Testis (tissue), 3 donors: ENCODE data around the gene GCG. TPM values are rescaled to one million over a fixed set of nuclear protein-coding genes. Genes with fewer than 3 reads are reported as not detected.

Experiments
- DNase-seq: peaks from one replicate; pipeline ENCODE4 v3.0.0-alpha.2; 2019
- H3K27ac ChIP-seq, 2 donors: fragments of 200-600 bp; sonication (generic); one replicate each; pipeline ENCODE4 v1.5.1; 2019
- H3K27me3 ChIP-seq: fragments of 200-600 bp; sonication (generic); one replicate; pipeline ENCODE4 v1.5.1; 2019
- H3K36me3 ChIP-seq: fragments of 200-600 bp; sonication (generic); one replicate; pipeline ENCODE4 v1.5.1; 2017; ENCODE audit warnings: low read depth; ENCODE audit errors: missing control alignments
- H3K4me1 ChIP-seq: fragments of 200-600 bp; sonication (generic); one replicate; pipeline ENCODE4 v1.5.1; 2019
- H3K4me3 ChIP-seq, 2 donors: fragments of 200-600 bp; sonication (generic); one replicate each; pipeline ENCODE4 v1.5.1; 2017 to 2019
- H3K9me3 ChIP-seq: fragments of 200-600 bp; sonication (generic); one replicate; pipeline ENCODE4 v1.5.1; 2017
- POLR2A ChIP-seq: fragments of 450-650 bp; IDR thresholded peaks from one replicate; pipeline ENCODE4 v1.6.1; 2017; ENCODE audit warnings: antibody characterized with exemption, mild to moderate bottlenecking, moderate library complexity
- WGBS, 2 donors: methylation state at CpG; one replicate each; pipeline ENCODE4 v1.1.5; 2018; 5-methylcytosine and 5-hydroxymethylcytosine counted together
- intact Hi-C: fragments of 100-400 bp; cut with DNase I; formaldehyde crosslinking; loops from one replicate; pipeline ENCODE4 v1.15.1; 2023; ENCODE audit warnings: low total_unique reads
- polyA plus RNA-seq: library from polyadenylated mRNA; stranded (reverse); fragments of 350-450 nt; fragmentation: Illumina TruSeq; extraction: RNeasy Lipid Tissue Mini Kit (QIAGEN cat#74804); gene quantifications from one replicate; pipeline ENCODE4 v1.2.3, GENCODE V29; 2014; ENCODE audit warnings: low read depth, low replicate concordance; ENCODE audit not compliant: insufficient read depth
- total RNA-seq, 2 donors: library from RNA; depleted of rRNA; stranded (reverse); fragments of >200 nt; gene quantifications; one replicate each; pipeline ENCODE4 v1.2.3, GENCODE V29; 2016
- TF ChIP-seq, protein P1 (sequence below), 3 experiments: fragments of 450-650 bp in 2 of 3; fragments of 200-600 bp in 1 of 3; sonication (generic) in 1 of 3; IDR thresholded peaks; one replicate each; pipeline ENCODE4 v1.5.1; 2016 to 2019; ENCODE audit warnings: antibody characterized with exemption in 3 of 3, mild to moderate bottlenecking in 2 of 3, moderate library complexity in 1 of 3

GCG gene
- total and polyA plus RNA-seq, 3 donors from 2014 or later: not detected

DNA sequence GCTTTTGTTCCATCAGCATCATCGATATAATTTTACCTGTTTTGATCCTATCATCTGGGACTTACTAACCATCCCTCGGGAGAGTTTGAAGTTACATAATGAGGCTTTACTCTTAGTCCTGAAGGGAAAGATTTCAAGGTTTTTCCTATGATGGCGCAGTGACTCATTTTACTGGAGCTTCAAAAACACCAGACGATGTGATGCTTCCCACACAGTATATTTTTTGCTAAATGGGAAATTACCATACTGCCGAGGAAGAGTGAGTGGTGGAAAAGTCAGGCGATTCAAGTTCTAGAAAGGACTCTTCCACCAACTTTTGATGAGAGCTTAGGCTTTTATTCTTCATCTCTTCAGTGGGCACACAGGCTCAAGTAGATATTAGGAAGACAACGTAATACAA lies 44.6 kb upstream of the GCG start:
- 92% methylated on average over 7 of the region's 7 CpGs for WGBS, 2 donors
- Histone ChIP-seq H3K36me3 (no peaks in the 10 kb centered on the region), H3K4me3 (no peak overlapping the region), H3K27me3 (no peaks in the 10 kb centered on the region), H3K27ac (no peak overlapping the region), H3K4me1 (no peaks in the 10 kb centered on the region), H3K9me3 (no peaks in the 10 kb centered on the region)
- intact Hi-C loops: no loop called here
- no peak for TF ChIP-seq POLR2A
- TF ChIP-seq, protein P1, sequence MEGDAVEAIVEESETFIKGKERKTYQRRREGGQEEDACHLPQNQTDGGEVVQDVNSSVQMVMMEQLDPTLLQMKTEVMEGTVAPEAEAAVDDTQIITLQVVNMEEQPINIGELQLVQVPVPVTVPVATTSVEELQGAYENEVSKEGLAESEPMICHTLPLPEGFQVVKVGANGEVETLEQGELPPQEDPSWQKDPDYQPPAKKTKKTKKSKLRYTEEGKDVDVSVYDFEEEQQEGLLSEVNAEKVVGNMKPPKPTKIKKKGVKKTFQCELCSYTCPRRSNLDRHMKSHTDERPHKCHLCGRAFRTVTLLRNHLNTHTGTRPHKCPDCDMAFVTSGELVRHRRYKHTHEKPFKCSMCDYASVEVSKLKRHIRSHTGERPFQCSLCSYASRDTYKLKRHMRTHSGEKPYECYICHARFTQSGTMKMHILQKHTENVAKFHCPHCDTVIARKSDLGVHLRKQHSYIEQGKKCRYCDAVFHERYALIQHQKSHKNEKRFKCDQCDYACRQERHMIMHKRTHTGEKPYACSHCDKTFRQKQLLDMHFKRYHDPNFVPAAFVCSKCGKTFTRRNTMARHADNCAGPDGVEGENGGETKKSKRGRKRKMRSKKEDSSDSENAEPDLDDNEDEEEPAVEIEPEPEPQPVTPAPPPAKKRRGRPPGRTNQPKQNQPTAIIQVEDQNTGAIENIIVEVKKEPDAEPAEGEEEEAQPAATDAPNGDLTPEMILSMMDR (IDR thresholded peaks at IDR 0.05): no peak
- no peak for DNase-seq

DNA sequence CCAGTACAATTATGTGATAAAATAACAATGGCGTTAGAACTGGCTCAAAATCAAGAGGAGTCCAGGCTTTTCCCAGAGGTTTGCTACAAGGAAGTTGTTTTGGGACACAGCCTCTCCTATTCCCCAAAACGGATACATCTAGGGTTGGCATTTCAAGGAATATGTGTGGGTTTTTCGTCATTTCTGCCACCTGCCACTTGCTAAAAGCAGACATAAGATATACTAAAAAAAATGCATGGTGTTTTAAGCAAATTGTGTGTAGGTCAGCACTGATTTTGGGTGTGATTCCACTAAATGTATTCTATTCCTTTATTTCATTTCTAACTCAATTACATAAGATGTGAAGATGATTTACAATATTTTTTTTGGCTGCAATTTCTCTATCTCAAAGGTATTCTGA lies 36.4 kb upstream of the GCG start:
- 86 to 88% methylated on average over 3 of the region's 3 CpGs for WGBS, 2 donors
- H3K27ac ChIP-seq: no peak overlapping the region
- H3K36me3 ChIP-seq: no peaks in the 10 kb centered on the region
- TF ChIP-seq, protein P1 (IDR thresholded peaks at IDR 0.05): no peak
- no peak for TF ChIP-seq POLR2A
- DNase-seq: no peak
- H3K9me3 ChIP-seq: no peaks in the 10 kb centered on the region
- H3K4me3 ChIP-seq: no peak overlapping the region
- intact Hi-C loops: no loop called here
- no peaks in the 10 kb centered on the region for H3K27me3 ChIP-seq
- H3K4me1 ChIP-seq: no peaks in the 10 kb centered on the region

DNA sequence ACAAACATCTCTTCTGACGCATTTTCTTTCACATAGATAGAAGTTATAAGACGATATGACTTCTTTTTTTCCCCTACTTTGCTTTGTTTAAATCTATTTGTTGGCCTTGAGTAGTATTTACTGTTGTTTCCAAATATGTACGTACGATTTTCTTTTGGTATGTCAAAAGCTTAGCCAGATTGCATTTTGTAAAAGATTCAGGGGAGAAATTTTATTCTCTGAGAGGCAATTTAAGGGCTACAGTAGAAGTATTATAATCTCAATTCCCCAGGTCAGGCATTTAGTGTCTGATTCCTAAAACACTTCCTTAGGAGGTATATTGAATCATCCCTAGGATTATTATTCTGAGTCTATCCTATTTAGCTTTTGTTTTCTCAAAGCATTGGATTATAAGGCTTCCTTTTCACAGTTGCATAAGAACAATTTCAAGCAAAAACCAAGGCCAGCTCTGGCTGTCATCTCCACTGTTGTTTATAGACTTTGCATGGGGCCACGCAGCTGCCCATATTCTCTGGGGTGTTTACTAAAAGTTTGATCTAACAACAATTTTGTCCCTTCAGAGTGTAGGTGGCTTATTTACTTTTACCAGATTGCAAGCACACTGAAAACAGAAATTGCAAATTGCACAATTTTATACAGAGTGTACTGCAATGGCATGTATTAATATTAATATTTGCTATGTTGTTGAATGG lies 33.6 kb upstream of the GCG start:
- no peaks in the 10 kb centered on the region for H3K36me3 ChIP-seq
- H3K27ac ChIP-seq: no peak overlapping the region
- TF ChIP-seq POLR2A: no peak
- 79 to 87% methylated on average over 5 of the region's 5 CpGs for WGBS, 2 donors
- H3K4me1 ChIP-seq: no peaks in the 10 kb centered on the region
- intact Hi-C loops: no loop called here
- H3K4me3 ChIP-seq: no peak overlapping the region
- no peaks in the 10 kb centered on the region for H3K27me3 ChIP-seq
- H3K9me3 ChIP-seq: no peaks in the 10 kb centered on the region
- no peak for DNase-seq

DNA sequence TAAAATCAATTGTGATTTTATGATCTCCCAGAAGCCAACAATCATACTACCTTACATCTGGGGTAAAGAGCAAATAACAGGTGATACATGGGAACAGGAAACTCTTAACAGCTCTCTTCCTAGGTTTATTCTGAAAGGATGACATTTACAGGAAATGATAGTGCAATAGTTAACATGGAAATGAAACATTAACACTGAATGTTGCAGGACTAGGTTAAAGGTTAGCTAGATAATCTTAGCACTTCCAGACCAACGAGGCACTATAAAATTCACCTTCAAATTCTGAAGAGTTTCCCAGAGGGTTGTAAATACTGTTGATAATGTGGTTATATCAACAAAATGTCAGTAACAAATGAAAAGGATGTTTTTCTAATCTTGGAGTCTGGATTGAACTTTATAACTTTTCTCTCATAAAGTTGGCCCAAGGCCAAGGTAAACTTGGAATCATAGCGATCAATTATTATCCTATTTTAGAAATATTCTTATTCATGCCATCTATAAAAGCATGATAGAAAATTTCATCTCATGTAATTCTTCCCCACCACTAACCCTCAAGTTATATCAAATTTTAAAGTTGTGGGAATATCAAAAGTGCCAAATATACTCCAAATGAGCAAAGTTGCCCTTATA lies 32.9 kb upstream of the GCG start:
- TF ChIP-seq, protein P1 (IDR thresholded peaks at IDR 0.05): no peak
- no peak for TF ChIP-seq POLR2A
- Histone ChIP-seq H3K27me3 (no peaks in the 10 kb centered on the region), H3K27ac (no peak overlapping the region), H3K4me1 (no peaks in the 10 kb centered on the region), H3K36me3 (no peaks in the 10 kb centered on the region), H3K4me3 (no peak overlapping the region), H3K9me3 (no peaks in the 10 kb centered on the region)
- WGBS, 2 donors: 33 to 43% methylated on average over 2 of the region's 2 CpGs
- no peak for DNase-seq
- intact Hi-C loops: no loop called here

DNA sequence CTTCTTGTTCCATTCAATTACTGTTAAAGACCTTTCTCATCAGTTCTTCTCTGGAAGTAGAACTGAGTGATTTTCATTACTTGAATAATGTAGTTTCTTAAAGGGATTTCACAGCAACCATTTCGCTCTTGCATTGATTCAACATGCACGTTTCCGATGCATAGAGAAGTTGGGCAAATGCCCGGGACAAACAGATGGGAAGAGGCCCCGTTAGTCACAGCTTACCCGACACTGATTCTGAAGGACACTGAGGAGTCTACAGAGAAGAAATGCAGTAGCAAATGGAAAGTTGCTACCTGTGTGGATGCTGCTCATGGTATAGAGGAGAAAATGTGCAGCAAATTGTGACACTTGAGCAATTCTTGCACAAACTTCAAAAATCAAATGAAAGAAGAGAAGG lies 32.3 kb upstream of the GCG start:
- no peaks in the 10 kb centered on the region for H3K9me3 ChIP-seq
- no peaks in the 10 kb centered on the region for H3K27me3 ChIP-seq
- no peak for DNase-seq
- H3K27ac ChIP-seq: no peak overlapping the region
- no peaks in the 10 kb centered on the region for H3K4me1 ChIP-seq
- H3K4me3 ChIP-seq: no peak overlapping the region
- H3K36me3 ChIP-seq: no peaks in the 10 kb centered on the region
- no peak for TF ChIP-seq POLR2A
- TF ChIP-seq, protein P1 (IDR thresholded peaks at IDR 0.05): no peak
- intact Hi-C loops: no loop called here
- 87 to 91% methylated on average over 6 of the region's 6 CpGs for WGBS, 2 donors
